ENCODE results near the gene DLGAP1.
A peak's percentile ranks its signal among the peaks of the same experiment; 100 is the strongest.

The DLGAP1 gene

GRCh38 chr18:3510024-3510423 lies 945.1 kb downstream of the DLGAP1 start:
- no peak for DNase-seq

- DNase-seq: no peak
These were observed 946.2 kb downstream of the DLGAP1 start for GRCh38 chr18:3508576-3509549.

- DNase-seq: no peak
These were observed 950.5 kb downstream of the DLGAP1 start for GRCh38 chr18:3504637-3505036.

GRCh38 chr18:3502650-3503049 lies 952.5 kb downstream of the DLGAP1 start:
- no peak for DNase-seq

GRCh38 chr18:3500016-3500415 lies 955.1 kb downstream of the DLGAP1 start:
- no peak for DNase-seq

GRCh38 chr18:3499501-3499900 lies 955.6 kb downstream of the DLGAP1 start:
- DNase-seq: no peak

- peak; percentile 18 to 28 for DNase-seq
These were observed 956.2 kb downstream of the DLGAP1 start for GRCh38 chr18:3498698-3499471.

GRCh38 chr18:3495691-3496430 lies 959.2 kb downstream of the DLGAP1 start:
- no peak for DNase-seq

- no peak for DNase-seq
These were observed 960.5 kb downstream of the DLGAP1 start for GRCh38 chr18:3494569-3494968.

- no peak for DNase-seq
These were observed 960.9 kb downstream of the DLGAP1 start for GRCh38 chr18:3494245-3494526.

GRCh38 chr18:3493501-3494244 lies 961.4 kb downstream of the DLGAP1 start:
- DNase-seq: no peak

- no peak for DNase-seq
These were observed 962.4 kb downstream of the DLGAP1 start for GRCh38 chr18:3492721-3493120.

- no peak for DNase-seq
These were observed 963.0 kb downstream of the DLGAP1 start for GRCh38 chr18:3491981-3492555.

GRCh38 chr18:3489462-3489861 lies 965.6 kb downstream of the DLGAP1 start:
- no peak for DNase-seq

GRCh38 chr18:3486512-3486911 lies 968.6 kb downstream of the DLGAP1 start:
- no peak for DNase-seq

GRCh38 chr18:3485153-3486149 lies 969.7 kb downstream of the DLGAP1 start:
- no peak for DNase-seq

GRCh38 chr18:3482258-3482657 lies 972.8 kb downstream of the DLGAP1 start:
- DNase-seq: no peak

GRCh38 chr18:3481696-3482210 lies 973.4 kb downstream of the DLGAP1 start:
- peak in 1 of 2 experiments; percentile 43 for DNase-seq

GRCh38 chr18:3480827-3481573 lies 974.1 kb downstream of the DLGAP1 start:
- DNase-seq: no peak

- no peak for DNase-seq
These were observed 975.1 kb downstream of the DLGAP1 start for GRCh38 chr18:3479978-3480509.

Measured in activated CD4-positive, alpha-beta T cell treated with anti-CD3 and anti-CD28 coated beads, Interleukin-2, amount 50 U/mL, for 48 hours (primary cell).